HCT116 (cell line): ENCODE data around the gene NBDY. TPM values are rescaled to one million over a fixed set of nuclear protein-coding genes. Genes with fewer than 3 reads are reported as not detected.

Experiments
- ATAC-seq: fragments of 200-7000 bp; cut with Tn5 transposase; 2 replicates; pipeline ENCODE4 v1.9.1; 2020; ENCODE audit warnings: mild to moderate bottlenecking, moderate library complexity
- BruUV-seq: library from RNA; stranded (reverse); fragments of 400-500 nt; replicated peaks from 2 replicates; lab custom pipeline; 2021; lab: Mats Ljungman, UMichigan
- CTCF ChIA-PET: fragments of 300-600 bp; sonication (Branson Sonifier 250); formaldehyde crosslinking; loops from one replicate; lab custom pipeline; 2021; ENCODE audit warnings: antibody characterized with exemption; lab: Charles Lee
- POLR2A ChIA-PET: fragments of 300-600, 350-600 bp; sonication (Branson Sonifier 250); formaldehyde crosslinking; loops from one replicate; lab custom pipeline; 2021; ENCODE audit warnings: antibody characterized with exemption; lab: Charles Lee
- RAD21 ChIA-PET, 2 experiments: fragments of 300-600 bp; sonication (Branson Sonifier 250); formaldehyde crosslinking; loops; one replicate each; lab custom pipeline; 2023; ENCODE audit warnings: low total read pairs in 2 of 2; ENCODE audit not compliant: uncharacterized antibody in 2 of 2, unreplicated experiment in 2 of 2, low non-redundant PET in 1 of 2; lab: Charles Lee
- DNase-seq: peaks from one replicate; pipeline ENCODE4 v3.0.0-alpha.2; 2010; ENCODE audit warnings: low read depth, low spot score
- H2AFZ ChIP-seq: fragments of 200-600 bp; shearing (Covaris generic), sonication (generic); 2 replicates; pipeline ENCODE4 v1.6.1; 2017; ENCODE audit warnings: low read depth, mixed run types, mixed read lengths, antibody characterized with exemption, low read length; ENCODE audit not compliant: poor library complexity, severe bottlenecking
- H3K27ac ChIP-seq: 2 replicates; pipeline ENCODE4 v1.5.1; 2012; ENCODE audit warnings: low read depth, low read length
- H3K27me3 ChIP-seq: fragments of 200-600 bp; sonication (generic); 2 replicates; pipeline ENCODE4 v1.6.1; 2016; ENCODE audit warnings: mixed run types, low read length, mixed read lengths; ENCODE audit not compliant: insufficient read depth
- H3K36me3 ChIP-seq, 2 experiments: fragments of 200-500 bp in 1 of 2; fragments of 200-600 bp in 1 of 2; sonication (Bioruptor generic) in 1 of 2; sonication (generic) in 1 of 2; 2 replicates each; pipeline versions ENCODE4 v1.5.1 to v1.6.1; 2014 to 2016; ENCODE audit warnings: low read length in 2 of 2, inconsistent platforms in 1 of 2, mixed read lengths in 1 of 2, mixed run types in 1 of 2; ENCODE audit not compliant: insufficient read depth in 2 of 2, control insufficient read depth in 1 of 2
- H3K4me1 ChIP-seq, 2 experiments: fragments of 200-600 bp in 1 of 2; sonication (generic) in 1 of 2; 2 replicates each; pipeline versions ENCODE4 v1.5.1 to v1.6.1; 2012 to 2017; ENCODE audit warnings: low read length in 2 of 2, inconsistent platforms in 1 of 2, mild to moderate bottlenecking in 1 of 2, mixed read lengths in 1 of 2, mixed run types in 1 of 2, moderate library complexity in 1 of 2; ENCODE audit not compliant: insufficient read depth in 2 of 2, control insufficient read depth in 1 of 2
- H3K4me2 ChIP-seq: fragments of 200-600 bp; sonication (generic); 2 replicates; pipeline ENCODE4 v1.6.1; 2017; ENCODE audit warnings: mixed run types, low read length, mixed read lengths
- H3K4me3 ChIP-seq, 2 experiments: fragments of 200-600 bp in 1 of 2; sonication (generic) in 1 of 2; replicated peaks in 1 of 2; 2 replicates each; pipeline ENCODE4 v1.5.1; 2011 to 2016; ENCODE audit warnings: low read length in 2 of 2, control low read depth in 1 of 2, low read depth in 1 of 2, mild to moderate bottlenecking in 1 of 2, mixed read lengths in 1 of 2, mixed run types in 1 of 2
- H3K79me2 ChIP-seq: fragments of 200-600 bp; sonication (generic); 2 replicates; pipeline ENCODE4 v1.6.1; 2017; ENCODE audit warnings: mild to moderate bottlenecking, mixed run types, low read length, moderate library complexity, mixed read lengths; ENCODE audit not compliant: insufficient read depth
- H3K9ac ChIP-seq: fragments of 200-600 bp; sonication (generic); 2 replicates; pipeline ENCODE4 v1.6.1; 2016; ENCODE audit warnings: low read length, mixed read lengths
- H3K9me2 ChIP-seq: fragments of 200-600 bp; sonication (generic), shearing (Covaris generic); 2 replicates; pipeline ENCODE4 v1.6.1; 2017; ENCODE audit warnings: mixed run types, mild to moderate bottlenecking, moderate library complexity; ENCODE audit not compliant: insufficient read depth
- H3K9me3 ChIP-seq, 2 experiments: fragments of 200-500 bp in 1 of 2; fragments of 200-600 bp in 1 of 2; sonication (Bioruptor generic) in 1 of 2; sonication (generic) in 1 of 2; 2 replicates each; pipeline ENCODE4 v1.6.1; 2014 to 2017; ENCODE audit warnings: low read length in 2 of 2, mixed read lengths in 2 of 2, inconsistent platforms in 1 of 2, low read depth in 1 of 2, mild to moderate bottlenecking in 1 of 2, mixed run types in 1 of 2, moderate library complexity in 1 of 2; ENCODE audit not compliant: control insufficient read depth in 1 of 2, insufficient read depth in 1 of 2
- H4K20me1 ChIP-seq: fragments of 200-600 bp; sonication (generic), shearing (Covaris generic); 2 replicates; pipeline ENCODE4 v1.6.1; 2017; ENCODE audit warnings: mixed run types, mild to moderate bottlenecking, moderate library complexity; ENCODE audit not compliant: insufficient read depth
- ATF3 ChIP-seq: IDR thresholded peaks from 2 replicates; pipeline ENCODE4 v1.6.1; 2012
- EZH2 ChIP-seq: fragments of 200-600 bp; sonication (generic); IDR thresholded peaks from 2 replicates; pipeline ENCODE4 v1.6.1; 2017; ENCODE audit warnings: antibody characterized with exemption, mixed run types
- EZH2phosphoT487 ChIP-seq: fragments of 200-600 bp; IDR thresholded peaks from 2 replicates; pipeline ENCODE4 v1.6.1; 2018; ENCODE audit warnings: antibody characterized with exemption, borderline replicate concordance
- MAX ChIP-seq: IDR thresholded peaks from 2 replicates; pipeline ENCODE4 v1.6.1; 2012
- POLR2A ChIP-seq: IDR thresholded peaks from 2 replicates; pipeline ENCODE4 v1.7.0; 2011; ENCODE audit warnings: borderline replicate concordance; ENCODE audit not compliant: insufficient read depth, insufficient read length; ENCODE audit errors: extremely low read depth
- ZBTB33 ChIP-seq: IDR thresholded peaks from 2 replicates; pipeline ENCODE4 v1.6.1; 2011; ENCODE audit warnings: mild to moderate bottlenecking, low read length, moderate library complexity; ENCODE audit not compliant: insufficient replicate concordance; ENCODE audit errors: extremely low read depth
- intact Hi-C: fragments of 100-400 bp; cut with micrococcal nuclease; formaldehyde crosslinking; loops from 2 replicates; pipeline ENCODE4 v1.10.0; 2022
- total RNA-seq: library from RNA; stranded (reverse); gene quantifications from one replicate; pipeline ENCODE4 v1.2.1, GENCODE V29; 2021; ENCODE audit not compliant: unreplicated experiment

The NBDY gene
- total RNA-seq, 1 experiment from 2014 or later: 65.6 TPM

- no peaks in the 10 kb centered on the region for H3K9me2 ChIP-seq
- H3K9me3 ChIP-seq: no peaks in the 10 kb centered on the region
- H2AFZ ChIP-seq: no peak overlapping the region
- RAD21 ChIA-PET: no interaction called here
- no peak overlapping the region for H3K4me3 ChIP-seq
- H4K20me1 ChIP-seq: no peaks in the 10 kb centered on the region
- H3K4me1 ChIP-seq: no peaks in the 10 kb centered on the region
- POLR2A ChIA-PET: no interaction called here
- TF ChIP-seq ZBTB33 (no peak), POLR2A (no peak), ATF3 (no peak), EZH2 (no peak), EZH2phosphoT487 (no peak), MAX (no peak)
- no peaks in the 10 kb centered on the region for H3K27me3 ChIP-seq
- no peak for ATAC-seq
- intact Hi-C loops: no loop called here
- no peak overlapping the region for H3K9ac ChIP-seq
- CTCF ChIA-PET: no interaction called here
- H3K4me2 ChIP-seq: no peak overlapping the region
- no peaks in the 10 kb centered on the region for H3K36me3 ChIP-seq
- H3K27ac ChIP-seq: no peak overlapping the region
- no peak for DNase-seq
- H3K79me2 ChIP-seq: no peaks in the 10 kb centered on the region
- BruUV-seq: no TSS peak
Measured at GRCh38 chrX:56762220-56762619, 33.2 kb downstream of the NBDY start.
